ENCODE results near the gene DPH7.
"Not testable (repeated sequence)": the region's sequence is repeated elsewhere in the genome, so short reads cannot be mapped to it uniquely, and the experiment has no call there.

Gene DPH7

DNA sequence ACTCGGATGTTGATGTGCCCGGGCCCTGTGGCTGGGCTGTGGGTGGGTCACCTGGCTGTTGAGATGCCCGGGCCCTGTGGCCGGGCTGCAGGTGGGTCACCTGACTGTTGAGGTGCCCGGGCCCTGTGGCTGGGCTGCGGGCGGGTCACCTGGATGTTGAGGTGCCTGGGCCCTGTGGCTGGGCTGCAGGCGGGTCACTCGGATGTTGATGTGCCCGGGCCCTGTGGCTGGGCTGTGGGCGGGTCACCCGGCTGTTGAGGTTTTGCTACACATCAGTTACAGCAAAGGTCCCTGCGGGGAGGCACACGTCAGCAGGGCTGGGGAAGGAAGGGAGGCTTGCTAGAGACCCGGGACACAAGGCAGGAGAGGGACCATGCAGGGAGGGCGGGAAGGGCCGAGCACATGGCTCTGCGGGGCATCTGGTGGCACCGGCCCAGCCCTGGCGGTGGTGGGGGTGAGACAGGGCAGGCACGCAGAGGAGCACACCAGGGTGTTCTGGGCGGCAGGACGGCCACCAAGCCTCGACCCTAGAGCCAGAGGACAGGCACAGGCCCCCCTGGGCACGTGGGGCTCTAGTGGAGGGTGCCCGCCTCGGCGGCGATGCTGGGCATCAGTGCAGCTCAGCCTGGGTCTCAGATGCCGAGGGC is 63.9 kb downstream of the DPH7 start:
- Histone ChIP-seq H4K5ac (ENCODE audit: low read length) (no peak overlapping the region), H3K27ac (ENCODE audit: low read depth, low read length) (no peak overlapping the region), H3K79me1 (ENCODE audit: low read length) (no peaks in the 10 kb centered on the region), H3K4me2 (ENCODE audit: low read length) (no peak overlapping the region), H3K56ac (ENCODE audit: low read length) (no peak overlapping the region), H2BK120ac (ENCODE audit: low read depth, low read length) (no peak overlapping the region), H3K9ac (ENCODE audit: low read length) (no peak overlapping the region), H3K23ac (ENCODE audit: low read length) (no peak overlapping the region), H4K8ac (ENCODE audit: low read depth, low read length) (no peak overlapping the region), H3K4me3 (ENCODE audit: low read length) (no peak overlapping the region), H2BK5ac (ENCODE audit: low read length) (no peak overlapping the region), H3K4me1 (ENCODE audit: control insufficient read depth, low read depth, low read length) (no peaks in the 10 kb centered on the region), H2BK15ac (replicated peaks; ENCODE audit: low read depth) (no peak overlapping the region), H3K36me3 (ENCODE audit: control insufficient read depth, insufficient read depth, low read length) (no peaks in the 10 kb centered on the region), H3K4ac (ENCODE audit: low read depth, low read length) (no peak overlapping the region), H3K79me2 (ENCODE audit: control insufficient read depth, insufficient read depth, low read length) (no peaks in the 10 kb centered on the region), H3K27me3 (ENCODE audit: insufficient read depth, low read length, poor library complexity) (no peaks in the 10 kb centered on the region), H3K18ac (ENCODE audit: low read length) (no peak overlapping the region), H2AK5ac (ENCODE audit: low read length) (no peak overlapping the region)
- WGBS (ENCODE audit: extremely low coverage, insufficient coverage, low lambda C conversion rate) = no CpG with 5 or more reads among the region's 30 CpGs
- no peak for DNase-seq

DNA sequence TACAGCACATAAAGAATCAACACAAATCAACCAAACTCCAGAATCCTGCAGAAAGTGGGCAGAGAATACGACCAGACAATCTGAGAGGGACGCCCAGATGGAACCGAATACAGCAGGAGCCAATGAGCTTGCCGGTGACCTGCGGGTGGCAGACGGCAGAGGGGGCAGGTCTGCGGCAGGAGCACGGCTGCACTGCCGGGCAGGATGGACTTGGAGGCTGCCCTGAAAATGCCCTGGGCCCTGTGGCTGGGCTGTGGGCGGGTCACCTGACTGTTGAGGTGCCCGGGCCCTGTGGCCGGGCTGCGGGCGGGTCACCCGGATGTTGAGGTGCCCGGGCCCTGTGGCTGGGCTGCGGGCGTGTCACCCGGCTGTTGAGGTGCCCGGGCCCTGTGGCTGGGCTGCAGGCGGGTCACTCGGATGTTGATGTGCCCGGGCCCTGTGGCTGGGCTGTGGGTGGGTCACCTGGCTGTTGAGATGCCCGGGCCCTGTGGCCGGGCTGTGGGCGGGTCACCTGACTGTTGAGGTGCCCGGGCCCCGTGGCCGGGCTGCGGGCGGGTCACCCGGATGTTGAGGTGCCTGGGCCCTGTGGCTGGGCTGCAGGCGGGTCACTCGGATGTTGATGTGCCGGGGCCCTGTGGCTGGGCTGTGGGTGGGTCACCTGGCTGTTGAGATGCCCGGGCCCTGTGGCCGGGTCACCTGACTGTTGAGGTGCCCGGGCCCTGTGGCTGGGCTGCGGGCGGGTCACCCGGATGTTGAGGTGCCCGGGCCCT is 64.7 kb downstream of the DPH7 start:
- not testable (repeated sequence) for H3K4me3 ChIP-seq (ENCODE audit: low read length); H3K4me1 ChIP-seq (ENCODE audit: control insufficient read depth, low read depth, low read length); H3K4ac ChIP-seq (ENCODE audit: low read depth, low read length); H4K5ac ChIP-seq (ENCODE audit: low read length); H3K18ac ChIP-seq (ENCODE audit: low read length); H3K4me2 ChIP-seq (ENCODE audit: low read length); H3K79me2 ChIP-seq (ENCODE audit: control insufficient read depth, insufficient read depth, low read length); H3K27ac ChIP-seq (ENCODE audit: low read depth, low read length); DNase-seq; H3K27me3 ChIP-seq (ENCODE audit: insufficient read depth, low read length, poor library complexity); H2BK5ac ChIP-seq (ENCODE audit: low read length); H3K56ac ChIP-seq (ENCODE audit: low read length); H3K23ac ChIP-seq (ENCODE audit: low read length); H3K36me3 ChIP-seq (ENCODE audit: control insufficient read depth, insufficient read depth, low read length); H4K8ac ChIP-seq (ENCODE audit: low read depth, low read length); H2BK120ac ChIP-seq (ENCODE audit: low read depth, low read length); H3K9ac ChIP-seq (ENCODE audit: low read length); H3K79me1 ChIP-seq (ENCODE audit: low read length); H2BK15ac ChIP-seq (replicated peaks; ENCODE audit: low read depth); H2AK5ac ChIP-seq (ENCODE audit: low read length)
- no CpG with 5 or more reads among the region's 42 CpGs for WGBS (ENCODE audit: extremely low coverage, insufficient coverage, low lambda C conversion rate)

DNA sequence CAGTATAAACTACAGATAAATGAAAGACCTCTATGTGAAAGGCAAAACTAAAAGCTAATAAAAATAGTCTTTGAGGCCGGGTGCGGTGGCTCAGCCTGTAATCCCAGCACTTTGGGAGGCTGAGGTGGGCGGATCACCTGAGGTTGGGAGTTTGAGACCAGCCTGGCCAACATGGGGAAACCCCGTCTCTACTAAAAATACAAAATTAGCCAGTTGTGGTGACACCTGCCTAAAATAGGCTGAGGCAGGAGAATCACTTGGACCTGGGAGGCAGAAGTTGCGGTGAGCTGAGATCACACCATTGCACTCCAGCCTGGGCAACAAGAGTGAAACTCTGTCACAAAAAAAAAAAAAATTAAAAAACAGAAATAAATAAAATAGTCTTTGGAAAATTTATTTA is 65.6 kb downstream of the DPH7 start:
- H2BK15ac ChIP-seq (replicated peaks; ENCODE audit: low read depth); H3K79me1 ChIP-seq (ENCODE audit: low read length); DNase-seq; H3K27ac ChIP-seq (ENCODE audit: low read depth, low read length); H4K8ac ChIP-seq (ENCODE audit: low read depth, low read length); H3K27me3 ChIP-seq (ENCODE audit: insufficient read depth, low read length, poor library complexity); H4K5ac ChIP-seq (ENCODE audit: low read length); H3K56ac ChIP-seq (ENCODE audit: low read length); H2BK120ac ChIP-seq (ENCODE audit: low read depth, low read length); H2AK5ac ChIP-seq (ENCODE audit: low read length); H3K9ac ChIP-seq (ENCODE audit: low read length); H3K4me3 ChIP-seq (ENCODE audit: low read length); H3K36me3 ChIP-seq (ENCODE audit: control insufficient read depth, insufficient read depth, low read length); H3K18ac ChIP-seq (ENCODE audit: low read length); H3K79me2 ChIP-seq (ENCODE audit: control insufficient read depth, insufficient read depth, low read length); H3K4me1 ChIP-seq (ENCODE audit: control insufficient read depth, low read depth, low read length); H3K23ac ChIP-seq (ENCODE audit: low read length); H3K4me2 ChIP-seq (ENCODE audit: low read length); H3K4ac ChIP-seq (ENCODE audit: low read depth, low read length); H2BK5ac ChIP-seq (ENCODE audit: low read length): not testable (repeated sequence)
- WGBS (ENCODE audit: extremely low coverage, insufficient coverage, low lambda C conversion rate) = no CpG with 5 or more reads among the region's 5 CpGs

DNA sequence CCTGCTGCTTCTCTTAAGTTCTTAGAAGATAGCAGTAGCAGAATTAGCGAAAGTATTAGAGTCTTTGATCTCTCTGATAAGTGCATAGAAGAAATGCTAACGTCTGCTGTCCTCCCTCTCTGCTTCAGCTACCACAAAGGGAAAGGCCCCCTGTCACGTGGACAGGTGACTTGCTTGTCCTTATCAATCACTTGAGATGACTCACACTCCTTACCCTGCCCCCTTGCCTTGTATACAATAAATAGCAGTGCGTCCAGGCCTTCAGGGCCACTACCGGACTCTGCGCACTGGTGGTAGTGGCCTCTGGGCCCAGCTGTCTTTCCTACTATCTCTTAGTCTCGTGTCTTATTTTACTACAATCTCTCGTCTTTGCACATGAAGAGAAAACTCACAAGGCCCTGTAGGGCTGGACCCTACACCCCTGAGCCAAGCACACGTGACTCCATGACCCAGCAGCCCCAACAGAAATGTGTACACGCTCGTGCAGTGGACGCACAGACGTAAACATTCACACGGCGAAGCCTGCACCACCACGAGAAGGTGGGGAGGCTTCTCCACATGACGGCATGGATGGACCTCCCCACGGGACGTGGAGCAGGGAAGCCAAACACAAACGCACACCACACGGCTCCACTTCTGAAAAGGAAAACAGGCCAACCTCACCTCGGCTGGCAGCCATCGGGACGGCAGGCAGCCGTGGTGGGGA is 66.8 kb downstream of the DPH7 start:
- no CpG with 5 or more reads among the region's 25 CpGs for WGBS (ENCODE audit: extremely low coverage, insufficient coverage, low lambda C conversion rate)
- no peak overlapping the region for H3K4ac ChIP-seq (ENCODE audit: low read depth, low read length)
- H3K18ac ChIP-seq (ENCODE audit: low read length) = no peak overlapping the region
- no peak overlapping the region for H3K4me2 ChIP-seq (ENCODE audit: low read length)
- H3K27me3 ChIP-seq (ENCODE audit: insufficient read depth, low read length, poor library complexity) = no peaks in the 10 kb centered on the region
- no peak overlapping the region for H3K4me3 ChIP-seq (ENCODE audit: low read length)
- H2BK15ac ChIP-seq (replicated peaks; ENCODE audit: low read depth) = no peak overlapping the region
- no peak overlapping the region for H4K8ac ChIP-seq (ENCODE audit: low read depth, low read length)
- no peaks in the 10 kb centered on the region for H3K79me2 ChIP-seq (ENCODE audit: control insufficient read depth, insufficient read depth, low read length)
- H4K5ac ChIP-seq (ENCODE audit: low read length) = no peak overlapping the region
- H3K4me1 ChIP-seq (ENCODE audit: control insufficient read depth, low read depth, low read length) = no peaks in the 10 kb centered on the region
- H2AK5ac ChIP-seq (ENCODE audit: low read length) = no peak overlapping the region
- H3K79me1 ChIP-seq (ENCODE audit: low read length) = no peaks in the 10 kb centered on the region
- no peak for DNase-seq
- H2BK120ac ChIP-seq (ENCODE audit: low read depth, low read length) = no peak overlapping the region
- no peak overlapping the region for H3K27ac ChIP-seq (ENCODE audit: low read depth, low read length)
- H2BK5ac ChIP-seq (ENCODE audit: low read length) = no peak overlapping the region
- no peak overlapping the region for H3K9ac ChIP-seq (ENCODE audit: low read length)
- H3K36me3 ChIP-seq (ENCODE audit: control insufficient read depth, insufficient read depth, low read length) = no peaks in the 10 kb centered on the region
- H3K56ac ChIP-seq (ENCODE audit: low read length) = no peak overlapping the region
- H3K23ac ChIP-seq (ENCODE audit: low read length) = no peak overlapping the region

DNA sequence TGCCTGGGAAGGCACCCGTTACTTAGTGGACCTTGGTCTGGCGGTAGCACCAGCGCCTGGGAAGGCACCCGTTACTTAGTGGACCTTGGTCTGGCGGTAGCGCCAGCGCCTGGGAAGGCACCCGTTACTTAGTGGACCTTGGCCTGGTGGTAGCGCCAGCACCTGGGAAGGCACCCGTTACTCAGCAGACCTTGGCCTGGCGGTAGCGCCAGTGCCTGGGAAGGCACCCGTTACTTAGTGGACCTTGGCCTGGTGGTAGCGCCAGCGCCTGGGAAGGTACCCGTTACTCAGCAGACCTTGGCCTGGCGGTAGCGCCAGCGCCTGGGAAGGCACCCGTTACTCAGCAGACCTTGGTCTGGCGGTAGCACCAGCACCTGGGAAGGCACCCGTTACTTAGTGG is 67.6 kb downstream of the DPH7 start:
- H3K4me2 ChIP-seq (ENCODE audit: low read length); H3K79me2 ChIP-seq (ENCODE audit: control insufficient read depth, insufficient read depth, low read length); H2BK15ac ChIP-seq (replicated peaks; ENCODE audit: low read depth); H3K4me1 ChIP-seq (ENCODE audit: control insufficient read depth, low read depth, low read length); H3K27me3 ChIP-seq (ENCODE audit: insufficient read depth, low read length, poor library complexity); H3K79me1 ChIP-seq (ENCODE audit: low read length); H3K9ac ChIP-seq (ENCODE audit: low read length); H3K56ac ChIP-seq (ENCODE audit: low read length); DNase-seq; H4K8ac ChIP-seq (ENCODE audit: low read depth, low read length); H3K36me3 ChIP-seq (ENCODE audit: control insufficient read depth, insufficient read depth, low read length); H3K18ac ChIP-seq (ENCODE audit: low read length); H4K5ac ChIP-seq (ENCODE audit: low read length); H3K4me3 ChIP-seq (ENCODE audit: low read length); H3K4ac ChIP-seq (ENCODE audit: low read depth, low read length); H2BK120ac ChIP-seq (ENCODE audit: low read depth, low read length); H2BK5ac ChIP-seq (ENCODE audit: low read length); H3K23ac ChIP-seq (ENCODE audit: low read length); H2AK5ac ChIP-seq (ENCODE audit: low read length); H3K27ac ChIP-seq (ENCODE audit: low read depth, low read length): not testable (repeated sequence)
- no CpG with 5 or more reads among the region's 22 CpGs for WGBS (ENCODE audit: extremely low coverage, insufficient coverage, low lambda C conversion rate)

Measured in mesendoderm (in vitro differentiated cells).